GM18502 (cell line): Measurements from ENCODE around the gene ANKRD55.
"Not testable (repeated sequence)": the region's sequence is repeated elsewhere in the genome, so short reads cannot be mapped to it uniquely, and the experiment has no call there.

Source experiments
- ATAC-seq: cut with Tn5 transposase; IDR thresholded peaks from one replicate; pipeline ENCODE4 v1.9.1; 2021; ENCODE audit warnings: mild to moderate bottlenecking; ENCODE audit not compliant: unreplicated experiment, poor library complexity

Gene ANKRD55

DNA sequence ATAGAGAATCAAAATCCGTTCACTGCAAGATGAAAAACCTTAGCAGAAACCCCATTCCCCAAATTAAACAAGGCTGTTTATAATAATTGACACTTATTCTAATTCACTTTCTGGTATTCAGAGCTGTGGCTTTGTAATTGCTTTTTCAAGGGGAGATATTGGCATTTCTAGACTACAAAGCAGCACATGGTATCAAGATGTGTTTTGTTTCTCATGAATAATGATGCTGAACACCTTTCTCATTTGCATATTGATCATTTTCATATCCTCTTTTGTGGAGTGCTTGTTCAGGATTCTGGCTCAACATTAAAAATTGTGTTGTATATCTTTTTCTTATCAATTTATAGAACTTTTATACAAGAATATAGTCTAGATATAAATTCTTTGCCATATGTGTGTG, 22.4 kb upstream of the ANKRD55 start:
- no peak for ATAC-seq

DNA sequence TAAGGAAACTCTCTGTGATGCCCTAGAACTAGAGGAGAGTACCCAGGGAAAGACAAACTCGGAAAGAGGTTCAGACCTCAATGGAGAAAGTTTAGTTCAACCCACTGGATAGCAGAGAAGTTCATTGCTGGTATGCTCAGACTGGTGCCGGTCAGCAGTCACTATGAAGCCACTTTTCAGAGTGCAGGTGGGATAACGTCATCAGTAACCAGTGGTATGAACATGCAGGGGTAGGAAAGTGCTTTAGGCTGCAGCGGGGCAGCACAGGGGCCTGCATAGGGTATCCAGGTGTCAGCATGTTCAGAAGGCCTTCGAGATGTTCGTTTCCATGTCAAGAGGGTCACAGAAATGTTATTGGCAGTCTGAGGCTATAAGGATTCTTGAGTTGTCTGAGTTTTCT, 20.8 kb upstream of the ANKRD55 start:
- no peak for ATAC-seq

DNA sequence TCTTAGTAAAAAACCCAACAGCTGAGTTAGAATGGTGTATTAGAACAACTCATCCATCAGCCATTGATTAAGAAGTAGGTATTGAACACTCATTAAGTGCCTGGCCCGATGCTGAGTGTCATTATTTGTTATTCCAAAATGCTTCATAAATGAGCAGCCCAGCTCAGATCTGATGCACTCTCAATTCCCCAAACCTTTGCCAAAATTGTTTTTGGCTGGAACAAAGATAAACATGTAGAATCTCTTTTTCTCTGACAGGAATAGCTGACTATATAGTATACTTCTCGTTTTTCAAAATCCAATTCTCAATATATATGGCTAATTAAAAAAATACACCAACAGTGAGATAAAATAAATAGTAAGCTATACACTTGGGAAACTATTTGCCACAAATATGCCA, 20.0 kb upstream of the ANKRD55 start:
- ATAC-seq, result no peak

DNA sequence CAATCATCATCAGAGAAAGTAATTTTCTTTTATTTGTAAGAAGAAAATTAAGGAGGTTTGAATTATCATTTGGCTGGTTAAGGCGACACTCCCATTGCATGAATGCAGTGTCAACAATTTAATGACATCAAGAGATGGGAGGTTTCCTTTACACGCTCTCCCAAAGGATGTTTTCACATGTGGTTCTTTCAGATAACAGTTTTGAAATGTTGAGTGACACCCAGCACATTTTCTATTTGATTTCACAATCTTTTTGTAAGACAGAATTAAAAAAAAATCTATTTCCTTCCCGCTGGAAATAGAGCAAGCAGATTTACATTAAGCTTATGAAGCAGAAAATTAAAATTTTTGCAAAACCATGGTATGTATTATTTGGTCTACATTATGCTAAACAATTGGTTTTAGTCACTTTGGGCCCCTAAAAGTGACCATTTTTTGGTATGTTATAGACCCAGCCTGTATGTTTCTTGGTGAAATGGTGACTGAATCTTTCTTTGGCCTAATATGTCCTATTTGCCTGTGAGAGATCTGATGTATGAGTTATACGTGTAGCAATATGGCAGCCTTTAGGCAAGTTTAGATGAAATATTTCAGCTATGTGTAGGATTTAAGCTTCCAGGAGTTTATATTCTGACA, 18.9 kb upstream of the ANKRD55 start:
- ATAC-seq, result no peak

DNA sequence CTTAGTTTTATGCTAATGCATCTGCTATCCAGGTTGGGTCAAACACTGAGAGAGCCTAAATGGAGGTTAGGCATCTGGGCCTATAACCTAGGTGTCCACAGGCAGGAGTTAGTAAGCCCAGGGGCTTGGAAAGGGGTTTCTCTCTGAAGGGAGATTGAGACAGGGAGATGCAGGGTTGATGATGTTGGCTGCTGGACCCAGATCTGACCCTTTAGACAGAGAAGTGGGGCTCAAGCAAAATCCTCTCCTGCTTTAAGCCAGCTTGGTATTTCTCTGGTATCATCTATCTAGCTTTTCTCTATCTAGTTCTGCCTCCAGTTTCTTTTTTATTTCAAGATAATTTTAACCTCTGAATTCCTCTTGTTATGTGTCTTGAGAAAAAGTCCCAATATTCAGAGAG, 18.3 kb upstream of the ANKRD55 start:
- no peak for ATAC-seq

DNA sequence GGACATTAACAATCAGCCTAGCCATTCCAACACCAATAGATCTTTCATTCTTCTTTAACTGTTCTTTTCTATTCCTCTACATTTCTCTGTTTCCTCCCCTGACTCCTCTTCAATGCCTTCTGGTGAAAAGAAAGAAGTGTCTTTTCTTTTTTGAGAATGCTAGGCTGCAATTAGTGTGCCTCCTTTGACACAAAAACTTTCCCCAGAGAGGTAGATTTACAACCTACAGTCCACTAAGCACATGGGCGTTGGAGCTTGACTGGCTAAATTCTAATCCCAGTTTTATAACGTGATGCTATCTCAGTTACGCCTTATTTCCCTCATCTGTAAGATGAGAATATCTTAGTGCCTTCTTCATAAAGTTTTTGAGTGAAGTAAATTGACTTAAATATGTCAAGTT, 16.9 kb upstream of the ANKRD55 start:
- no peak for ATAC-seq

DNA sequence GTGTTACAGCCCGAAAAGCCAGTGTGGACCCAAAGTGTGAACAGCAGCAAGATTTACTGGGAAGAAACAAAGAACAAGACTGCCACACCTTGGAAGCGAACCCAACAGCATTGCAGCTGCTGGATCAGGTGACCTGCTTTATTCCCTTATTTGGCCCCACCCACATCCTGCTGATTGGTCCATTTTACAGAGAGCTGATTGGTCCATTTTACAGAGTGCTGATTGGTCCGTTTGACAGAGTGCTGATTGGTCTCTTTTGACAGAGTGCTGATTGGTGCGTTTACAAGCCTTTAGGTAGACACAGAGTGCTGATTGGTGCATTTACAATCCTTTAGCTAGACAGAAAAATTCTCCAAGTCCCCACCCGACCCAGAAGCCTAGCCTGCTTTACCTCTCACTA, 16.0 kb upstream of the ANKRD55 start:
- ATAC-seq, result not testable (repeated sequence)

DNA sequence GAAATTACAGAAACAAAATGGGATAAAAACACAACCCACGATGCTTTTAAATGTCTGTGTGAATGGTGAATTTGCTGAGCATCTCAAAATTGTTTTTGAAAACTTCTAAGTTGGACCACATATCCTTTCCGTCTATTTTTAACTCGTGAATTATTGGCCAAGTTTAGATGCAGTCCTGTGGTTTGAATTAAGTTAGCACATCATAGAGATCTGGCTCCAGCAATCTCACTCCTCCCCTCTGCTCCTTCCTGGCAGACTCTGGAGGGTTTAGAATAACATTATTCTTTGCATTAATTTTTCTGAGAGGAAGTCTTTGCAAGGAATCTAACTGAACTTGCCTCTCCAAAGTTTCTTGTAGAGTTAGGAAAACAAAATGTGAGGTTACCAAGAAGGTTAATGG, 14.5 kb upstream of the ANKRD55 start:
- no peak for ATAC-seq

DNA sequence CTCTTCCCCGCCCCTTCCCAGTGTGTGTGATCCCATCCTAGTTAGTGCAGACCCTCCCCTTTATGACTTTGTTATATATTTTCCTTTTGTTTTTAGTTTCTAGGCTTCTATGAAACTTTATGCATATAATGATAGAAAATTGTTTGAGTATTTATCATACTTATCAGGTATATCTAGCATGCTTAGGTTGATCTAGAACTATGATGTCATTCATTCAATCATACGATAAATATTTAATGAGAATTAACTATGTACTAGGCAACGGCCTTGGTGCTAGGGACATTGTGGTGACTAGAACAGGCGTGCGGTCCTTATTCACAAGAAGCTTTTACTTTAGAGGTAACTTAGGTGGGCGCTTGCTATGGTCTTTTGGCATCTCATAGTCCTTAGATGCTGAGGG, 13.6 kb upstream of the ANKRD55 start:
- ATAC-seq, result no peak

DNA sequence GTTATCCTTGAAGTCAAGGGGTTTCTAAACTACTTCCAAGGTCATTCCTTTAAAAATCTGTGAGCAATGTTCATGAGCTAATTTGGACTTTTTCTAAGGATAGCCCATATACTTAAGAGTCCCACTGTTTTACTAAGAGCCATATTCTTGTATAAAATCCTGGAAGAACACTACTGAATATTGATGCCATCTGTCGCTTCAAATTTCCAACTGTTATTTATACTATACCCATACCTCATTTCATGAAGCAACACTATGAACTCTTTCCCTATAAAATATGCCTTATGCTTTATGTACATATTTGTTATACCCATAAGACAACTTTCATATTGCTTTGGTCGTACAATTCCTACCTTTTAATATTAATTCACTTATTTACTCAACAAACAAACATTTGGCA, 12.4 kb upstream of the ANKRD55 start:
- ATAC-seq, result no peak

DNA sequence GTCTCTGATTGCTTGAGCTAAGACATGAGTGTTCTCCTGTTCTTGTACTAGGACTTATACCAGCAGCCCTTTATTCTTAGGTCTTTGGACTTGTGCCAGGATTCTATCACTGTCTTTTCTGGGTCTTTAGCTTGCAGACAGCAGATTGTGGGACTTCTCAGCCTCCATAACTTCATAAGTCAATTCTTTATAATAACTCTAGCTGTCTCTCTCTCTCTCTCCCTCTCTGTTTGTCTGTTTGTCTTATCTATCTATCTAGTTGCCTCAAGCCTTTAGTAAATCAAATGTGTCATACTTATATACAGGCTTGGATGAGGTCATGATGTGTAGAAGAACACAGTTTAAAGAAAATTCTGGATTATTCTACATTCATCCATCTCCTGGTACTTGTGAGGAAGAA, 11.5 kb upstream of the ANKRD55 start:
- ATAC-seq, result no peak

DNA sequence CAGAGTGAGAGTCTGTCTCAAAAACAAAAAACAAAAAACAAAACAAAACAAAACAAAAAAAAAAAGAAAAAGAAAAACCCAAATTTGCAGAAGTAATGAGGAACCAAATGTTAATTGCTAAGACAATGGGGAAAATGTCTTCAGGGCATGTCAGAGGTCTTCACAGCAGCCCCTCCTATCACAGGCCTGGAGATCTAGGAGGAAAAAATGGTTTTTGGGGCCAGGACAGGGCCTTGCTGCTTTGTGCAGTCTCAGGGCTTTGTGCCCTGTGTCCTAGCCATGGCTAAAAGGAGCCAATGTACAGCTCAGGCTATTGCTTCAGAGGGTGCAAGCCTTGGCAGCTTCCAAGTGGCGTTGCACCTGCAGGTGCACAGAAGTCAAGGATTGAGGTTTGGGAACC, 9.1 kb upstream of the ANKRD55 start:
- ATAC-seq, result not testable (repeated sequence)

DNA sequence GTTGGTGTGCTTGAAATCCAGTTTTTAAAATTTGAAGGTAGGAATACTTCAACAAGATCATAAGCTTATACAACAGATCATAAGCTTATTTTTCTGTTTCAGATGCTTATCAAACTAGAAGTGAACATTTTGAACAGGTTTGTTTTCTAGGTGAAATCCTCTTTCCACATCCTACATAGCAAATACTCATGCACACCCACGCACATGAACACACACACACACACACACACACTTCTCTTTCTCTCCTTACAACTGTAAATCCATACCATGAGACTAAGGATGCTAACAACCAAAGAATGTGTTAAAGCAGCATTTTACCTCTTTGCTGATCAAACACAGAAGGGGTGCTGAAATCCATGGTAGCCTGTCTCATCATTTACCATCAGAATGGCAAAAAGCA, 592 bp downstream of the ANKRD55 start:
- ATAC-seq, result no peak

DNA sequence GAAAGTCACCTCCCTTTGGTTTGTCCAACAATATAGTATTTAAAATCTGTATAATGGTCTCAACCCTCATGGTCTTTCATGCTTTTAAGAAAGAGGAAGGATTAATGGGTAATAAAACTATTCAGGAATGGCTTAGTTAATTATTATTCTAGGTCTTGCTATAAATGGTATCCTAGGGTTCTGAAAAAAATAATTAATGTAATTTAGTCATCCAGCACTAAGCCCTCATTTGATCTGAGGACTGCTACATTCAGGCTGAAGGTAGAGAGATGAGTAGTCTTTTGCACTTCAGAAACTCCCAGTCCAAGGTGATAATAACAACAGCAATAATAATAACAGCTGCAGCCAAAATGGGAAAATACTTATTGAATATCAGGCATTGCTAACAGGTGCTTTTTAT, 2.6 kb downstream of the ANKRD55 start:
- no peak for ATAC-seq

DNA sequence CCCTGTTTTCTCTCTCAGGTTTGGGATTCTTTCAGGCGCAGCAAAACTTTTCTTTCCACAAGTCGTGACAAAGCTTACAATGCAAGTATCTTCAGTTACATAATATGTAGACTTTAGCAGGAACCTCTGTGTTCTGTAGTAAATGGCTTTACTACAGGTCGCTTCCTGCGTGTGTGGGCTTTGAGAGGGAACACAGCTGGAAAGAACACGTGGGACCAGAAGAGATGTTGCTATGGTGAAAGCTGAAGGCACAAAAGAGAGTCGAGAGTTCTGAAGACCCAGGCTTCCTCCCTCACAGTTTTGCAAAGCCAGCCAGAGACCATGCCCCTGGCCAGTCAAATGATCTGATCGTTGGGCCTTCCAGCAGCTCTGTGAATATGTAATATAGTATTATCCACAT, 4.0 kb downstream of the ANKRD55 start:
- no peak for ATAC-seq

DNA sequence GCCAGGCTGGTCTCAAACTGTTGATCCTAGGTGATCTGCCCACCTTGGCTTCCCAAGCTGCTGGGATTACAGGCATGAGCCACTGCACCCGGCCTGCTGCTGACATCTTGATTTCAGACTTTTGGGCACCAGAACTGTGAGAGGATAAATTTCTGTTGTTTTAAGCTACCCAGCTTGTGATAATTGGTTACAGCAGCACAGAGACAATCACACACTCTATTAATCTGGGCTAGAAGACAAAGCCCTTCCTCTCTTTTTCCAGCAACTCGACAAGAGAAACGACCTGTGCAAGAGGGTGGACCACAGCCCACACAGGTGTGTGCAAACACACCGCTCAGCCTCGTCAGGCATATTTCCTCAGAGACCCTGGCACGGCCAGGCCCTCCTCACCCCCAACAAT, 4.5 kb downstream of the ANKRD55 start:
- ATAC-seq, result no peak

DNA sequence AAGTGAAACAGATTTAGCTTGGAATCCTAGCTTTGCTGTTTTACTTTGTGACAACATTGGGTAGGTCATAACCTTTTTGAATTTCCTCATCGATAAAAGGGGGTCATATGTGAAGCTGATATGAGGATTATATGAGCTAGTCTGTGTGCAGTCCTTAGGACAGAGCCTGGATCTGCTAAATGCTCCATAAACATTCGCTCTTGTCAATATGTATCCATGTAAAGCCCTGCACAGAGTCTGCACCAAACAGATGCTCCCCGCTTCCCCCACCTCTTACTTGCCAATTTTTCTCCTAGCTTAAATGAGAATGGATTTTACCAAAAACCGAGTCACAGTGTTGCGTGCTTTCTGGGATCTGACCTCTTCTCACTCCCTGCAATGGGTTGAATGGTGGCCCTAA, 5.4 kb downstream of the ANKRD55 start:
- no peak for ATAC-seq

DNA sequence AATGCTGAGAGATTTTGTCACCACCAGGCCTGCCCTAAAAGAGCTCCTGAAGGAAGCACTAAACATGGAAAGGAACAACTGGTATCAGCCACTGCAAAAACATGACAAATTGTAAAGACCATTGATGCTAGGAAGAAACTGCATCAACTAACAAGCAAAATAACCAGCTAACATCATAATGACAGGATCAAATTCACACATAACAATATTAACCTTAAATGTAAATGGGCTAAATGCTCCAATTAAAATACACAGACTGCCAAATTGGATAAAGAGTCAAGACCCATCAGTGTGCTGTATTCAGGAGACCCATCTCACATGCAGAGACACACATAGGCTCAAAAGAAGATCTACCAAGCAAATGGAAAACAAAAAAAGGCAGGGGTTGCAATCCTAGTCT, 9.8 kb downstream of the ANKRD55 start:
- ATAC-seq, result not testable (repeated sequence)

DNA sequence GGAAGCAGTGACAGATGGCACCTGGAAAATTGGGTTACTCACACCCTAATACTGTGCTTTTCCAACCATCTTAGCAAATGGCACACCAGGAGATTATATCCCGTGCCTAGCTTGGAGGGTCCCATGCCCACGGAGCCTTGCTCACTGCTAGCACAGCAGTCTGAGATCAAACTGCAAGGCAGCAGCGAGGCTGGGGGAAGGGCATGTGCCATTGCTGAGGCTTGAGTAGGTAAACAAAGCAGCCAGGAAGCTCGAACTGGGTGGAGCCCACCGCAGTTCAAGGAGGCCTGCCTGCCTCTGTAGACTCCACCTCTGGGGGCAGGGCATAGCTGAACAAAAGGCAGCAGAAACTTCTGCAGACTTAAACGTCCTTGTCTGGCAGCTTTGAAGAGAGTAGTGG, 11.5 kb downstream of the ANKRD55 start:
- not testable (repeated sequence) for ATAC-seq

DNA sequence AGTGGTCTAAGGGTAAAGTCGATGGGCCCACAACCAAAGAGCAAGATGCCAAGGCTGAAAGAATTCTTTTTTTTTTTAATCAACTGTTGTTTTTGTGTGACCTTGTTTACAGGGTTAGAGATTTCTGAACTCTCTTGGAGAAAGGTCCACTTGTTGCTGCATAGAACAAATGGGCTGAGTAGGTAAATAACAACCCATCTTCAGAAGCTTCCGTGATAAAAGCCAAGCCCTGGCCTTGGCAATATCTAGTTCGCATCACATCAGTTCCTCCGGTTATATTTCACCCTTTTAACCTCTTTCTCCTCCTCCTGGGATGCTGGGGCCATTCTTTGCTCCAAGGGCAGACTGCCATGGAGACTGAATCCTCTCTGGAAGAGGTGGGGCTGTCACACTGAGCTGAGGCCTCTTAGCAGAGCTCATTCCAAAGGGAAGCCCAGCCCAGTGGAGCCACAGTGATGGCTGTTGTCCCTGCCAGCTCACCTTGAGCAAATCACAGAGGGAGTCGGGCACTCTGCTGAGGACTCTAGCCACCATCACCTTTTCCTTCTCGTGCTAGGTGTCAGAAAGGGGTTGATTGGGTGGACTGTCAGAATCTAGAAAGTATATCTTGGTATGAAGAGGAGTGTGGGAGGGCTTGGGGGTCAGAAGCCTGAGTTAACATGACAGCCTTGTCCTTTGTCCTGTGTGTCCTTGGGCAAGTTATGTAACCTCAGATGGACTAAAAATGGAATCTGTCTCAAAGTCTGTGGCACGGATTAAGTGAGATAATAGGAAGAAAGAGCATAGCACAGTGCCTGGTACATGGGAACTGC, 17.9 kb downstream of the ANKRD55 start:
- no peak for ATAC-seq

DNA sequence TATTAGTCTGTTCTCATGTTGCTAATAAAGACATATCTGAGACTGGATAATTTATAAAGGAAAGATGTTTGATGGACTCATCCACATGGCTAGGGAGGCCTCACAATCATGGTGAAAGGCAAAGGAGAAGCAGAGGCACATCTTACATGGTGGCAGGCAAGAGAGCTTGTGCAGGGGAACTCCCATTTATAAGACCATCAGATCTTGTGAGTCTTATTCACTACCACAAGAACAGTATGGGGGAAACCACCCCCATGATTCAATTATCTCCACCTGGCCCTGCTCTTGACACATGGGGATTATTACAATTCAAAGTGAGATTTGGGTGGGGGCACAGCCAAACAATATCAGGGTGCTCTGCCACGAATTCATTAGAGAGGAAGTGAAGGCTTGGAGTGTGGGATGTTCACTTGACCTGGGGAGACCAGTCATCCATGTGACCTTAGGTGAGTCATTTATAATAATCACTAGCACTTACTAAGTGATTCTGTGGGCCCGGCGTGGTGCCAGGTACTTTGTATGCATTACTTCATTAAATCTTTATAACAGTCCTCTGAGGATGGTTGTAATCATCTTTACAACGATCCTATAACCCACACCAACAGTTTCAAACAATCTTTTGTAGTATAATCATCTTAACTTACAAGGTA, 19.1 kb downstream of the ANKRD55 start:
- not testable (repeated sequence) for ATAC-seq
